ENCODE measurements around the gene SIX2.

- TF ChIP-seq CTCF (IDR thresholded peaks at IDR 0.05) (no peak), POLR2A (IDR thresholded peaks at IDR 0.05) (no peak)
These were observed 48.4 kb downstream of the SIX2 start for GRCh38 chr2:44960871-44961270.
